Activated CD4-positive, alpha-beta T cell treated with anti-CD3 and anti-CD28 coated beads, Interleukin-2, amount 10 ng/mL, durations not matched to agents 24 days and 14 days (primary cell): ENCODE data around the gene PYDC1. TPM values are rescaled to one million over a fixed set of nuclear protein-coding genes. Genes with fewer than 3 reads are reported as not detected.
"Not testable (repeated sequence)": the region's sequence is repeated elsewhere in the genome, so short reads cannot be mapped to it uniquely, and the experiment has no call there.

Source experiments
- DNase-seq: peaks from one replicate; pipeline ENCODE4 v3.0.0; 2022
- H3K27ac Mint-ChIP-seq: one replicate; pipeline ENCODE4 v1.8.0; 2022; ENCODE audit warnings: mild to moderate bottlenecking, mixed read lengths
- H3K27me3 Mint-ChIP-seq: one replicate; pipeline ENCODE4 v1.8.0; 2022; ENCODE audit warnings: mixed read lengths
- H3K36me3 Mint-ChIP-seq: one replicate; pipeline ENCODE4 v1.8.0; 2022; ENCODE audit warnings: low read depth, mild to moderate bottlenecking, mixed read lengths
- H3K4me1 Mint-ChIP-seq: one replicate; pipeline ENCODE4 v1.8.0; 2021; ENCODE audit warnings: mixed read lengths
- H3K4me3 Mint-ChIP-seq: one replicate; pipeline ENCODE4 v1.8.0; 2022; ENCODE audit warnings: mild to moderate bottlenecking, moderate library complexity, mixed read lengths
- H3K9me3 Mint-ChIP-seq: one replicate; pipeline ENCODE4 v1.8.0; 2021; ENCODE audit warnings: mixed read lengths
- intact Hi-C: fragments of 100-400 bp; cut with micrococcal nuclease; formaldehyde crosslinking; loops from one replicate; pipeline ENCODE4 v1.15.1; 2023
- total RNA-seq: library from RNA; stranded (reverse); gene quantifications from 2 replicates; pipeline ENCODE4 v1.2.3, GENCODE V29; 2022

The PYDC1 gene
- total RNA-seq, 1 donor from 2014 or later, result not detected

DNA sequence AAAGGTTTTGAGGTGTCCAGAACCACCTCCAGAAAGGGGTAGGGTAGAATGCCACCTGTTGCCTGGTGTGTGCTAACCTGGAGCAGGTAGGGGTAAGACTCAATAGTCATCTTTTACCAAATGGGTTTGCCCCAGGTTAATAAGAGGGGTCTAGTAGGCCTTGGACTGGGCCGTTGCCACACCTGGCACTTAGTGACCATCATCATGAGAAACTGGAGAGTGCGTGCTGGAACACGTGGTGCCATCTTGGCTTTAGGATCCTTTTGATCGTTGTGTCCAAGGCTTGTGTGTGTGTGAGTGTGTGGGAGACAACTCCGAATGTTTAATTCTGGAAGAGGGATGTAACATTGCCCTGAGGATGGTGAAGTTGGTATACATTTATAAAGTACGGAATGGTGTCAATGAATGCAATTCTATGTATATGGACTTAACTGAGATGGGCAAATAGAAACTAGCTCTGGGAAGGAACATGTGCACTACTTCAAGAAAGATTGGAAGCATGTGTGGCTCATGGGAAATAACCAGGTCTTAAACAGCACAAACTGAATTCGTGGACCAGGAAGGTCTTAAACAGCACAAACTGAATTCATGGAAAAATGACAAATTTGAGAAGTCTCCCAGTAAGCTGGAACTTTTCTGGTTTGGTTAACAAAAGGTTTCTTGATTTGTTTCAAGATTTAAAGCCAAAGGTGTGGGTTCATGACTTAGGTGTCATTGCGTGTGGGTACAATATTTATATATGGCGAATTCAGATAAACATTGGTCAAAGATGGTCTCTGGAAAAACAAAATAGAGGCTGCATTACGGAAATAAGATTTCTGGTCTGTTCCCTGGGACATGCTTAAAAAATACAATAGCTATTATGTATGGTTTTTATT, 29.8 kb downstream of the PYDC1 start:
- intact Hi-C loops, result no loop called here
- Mint-ChIP-seq H3K27ac (peak overlapping the region; percentile 42), H3K4me1 (peaks cover 79% of the 10 kb centered on the region), H3K4me3 (peak overlapping the region; percentile 44), H3K36me3 (peaks cover 97% of the 10 kb centered on the region), H3K9me3 (no peaks in the 10 kb centered on the region), H3K27me3 (no peaks in the 10 kb centered on the region)
- DNase-seq, result no peak

DNA sequence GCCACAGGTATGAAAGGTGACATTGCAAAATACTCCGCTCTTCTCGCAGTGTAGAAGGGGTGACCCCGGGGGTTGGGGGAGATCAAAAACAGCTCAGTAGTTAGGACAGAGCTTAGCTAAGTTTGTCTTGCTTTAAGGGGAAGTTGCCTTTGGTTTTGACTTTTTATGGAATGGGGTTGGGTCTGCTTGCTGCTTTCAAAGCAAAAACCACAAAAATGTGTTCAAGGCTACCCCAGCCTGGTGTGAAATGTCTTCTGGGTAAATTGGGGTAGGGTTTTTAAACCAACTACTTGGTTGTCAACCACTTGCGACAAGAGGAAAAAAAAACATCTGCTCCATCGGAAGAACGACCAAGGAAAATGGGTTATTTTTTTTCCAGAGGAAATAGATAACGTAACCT, 30.8 kb downstream of the PYDC1 start:
- H3K4me3 Mint-ChIP-seq, result peak overlapping the region; percentile 23
- no peaks in the 10 kb centered on the region for H3K27me3 Mint-ChIP-seq
- peak overlapping the region; percentile 11 for H3K27ac Mint-ChIP-seq
- intact Hi-C loops, result no loop called here
- DNase-seq, result no peak
- H3K9me3 Mint-ChIP-seq, result no peaks in the 10 kb centered on the region
- H3K36me3 Mint-ChIP-seq, result peaks cover 98% of the 10 kb centered on the region
- H3K4me1 Mint-ChIP-seq, result peaks cover 80% of the 10 kb centered on the region

GRCh38 chr16:31185339-31185738, 31.6 kb downstream of the PYDC1 start:
- no peak for DNase-seq
- H3K4me1 Mint-ChIP-seq, result peaks cover 75% of the 10 kb centered on the region
- intact Hi-C loops, result no loop called here
- no peak overlapping the region for H3K27ac Mint-ChIP-seq
- H3K9me3 Mint-ChIP-seq, result no peaks in the 10 kb centered on the region
- H3K27me3 Mint-ChIP-seq, result no peaks in the 10 kb centered on the region
- peak overlapping the region; percentile 23 for H3K4me3 Mint-ChIP-seq
- H3K36me3 Mint-ChIP-seq, result peaks cover 97% of the 10 kb centered on the region

- H3K27ac Mint-ChIP-seq, result peak overlapping the region; percentile 68
- no peaks in the 10 kb centered on the region for H3K9me3 Mint-ChIP-seq
- peaks cover 95% of the 10 kb centered on the region for H3K36me3 Mint-ChIP-seq
- H3K4me3 Mint-ChIP-seq, result peak overlapping the region; percentile 23
- DNase-seq, result no peak
- H3K27me3 Mint-ChIP-seq, result peaks cover 1% of the 10 kb centered on the region
- intact Hi-C loops, result no loop called here
- H3K4me1 Mint-ChIP-seq, result peaks cover 71% of the 10 kb centered on the region
Observed at GRCh38 chr16:31184888-31185287, 32.0 kb downstream of the PYDC1 start.

- Mint-ChIP-seq H3K36me3 (peaks cover 86% of the 10 kb centered on the region), H3K4me3 (peak overlapping the region; percentile 100), H3K4me1 (peaks cover 69% of the 10 kb centered on the region), H3K27me3 (peaks cover 2% of the 10 kb centered on the region), H3K9me3 (no peaks in the 10 kb centered on the region), H3K27ac (peak overlapping the region; percentile 77)
- DNase-seq, result no peak
- intact Hi-C loops, result loop anchor here (2.0 kb wide), 1 partner anchor 19 kb away; the partner anchor contains the start of gene PYCARD
Observed at GRCh38 chr16:31183432-31184428, 33.2 kb downstream of the PYDC1 start.

- Mint-ChIP-seq H3K9me3 (no peaks in the 10 kb centered on the region), H3K27me3 (peaks cover 2% of the 10 kb centered on the region), H3K4me3 (peak overlapping the region; percentile 100), H3K36me3 (peaks cover 73% of the 10 kb centered on the region), H3K27ac (peak overlapping the region; percentile 77), H3K4me1 (peaks cover 70% of the 10 kb centered on the region)
- intact Hi-C loops, result loop anchor here (2.0 kb wide), 1 partner anchor 20 kb away; the partner anchor contains the start of gene PYCARD
- DNase-seq, result no peak
Observed at GRCh38 chr16:31182391-31182790, 34.5 kb downstream of the PYDC1 start.

- H3K9me3 Mint-ChIP-seq, result no peaks in the 10 kb centered on the region
- peaks cover 66% of the 10 kb centered on the region for H3K4me1 Mint-ChIP-seq
- intact Hi-C loops, result loop anchor here (1.0 to 2.0 kb wide), 3 partner anchors 84 to 149 kb away; partner anchors contain the start of gene VKORC1
- DNase-seq, result peak; percentile 82
- peaks cover 2% of the 10 kb centered on the region for H3K27me3 Mint-ChIP-seq
- peaks cover 63% of the 10 kb centered on the region for H3K36me3 Mint-ChIP-seq
- peak overlapping the region; percentile 98 for H3K27ac Mint-ChIP-seq
- H3K4me3 Mint-ChIP-seq, result peak overlapping the region; percentile 100
Observed at GRCh38 chr16:31181102-31181830, 35.7 kb downstream of the PYDC1 start.

- peak within 1 kb of the TSS; percentile 98 for H3K27ac Mint-ChIP-seq
- DNase-seq, result peak; percentile 97
- H3K36me3 Mint-ChIP-seq, result peaks cover 51% of the 10 kb centered on the region
- H3K9me3 Mint-ChIP-seq, result no peaks in the 10 kb centered on the region
- peak within 1 kb of the TSS; percentile 100 for H3K4me3 Mint-ChIP-seq
- H3K4me1 Mint-ChIP-seq, result peaks cover 53% of the 10 kb centered on the region
- H3K27me3 Mint-ChIP-seq, result peaks cover 2% of the 10 kb centered on the region
- intact Hi-C loops, result loop anchor here (1.0 to 2.0 kb wide), 11 partner anchors 21 to 693 kb away; partner anchors contain the start of genes ARMC5, KAT8, VKORC1 and ZNF267
Observed at GRCh38 chr16:31179747-31180459, 37.0 kb downstream of the PYDC1 start, which contains the start of gene FUS. Gene FUS, plus strand, starts transcription at chr16:31180139. Its CDS starts 76 bp downstream, at chr16:31180215.

DNA sequence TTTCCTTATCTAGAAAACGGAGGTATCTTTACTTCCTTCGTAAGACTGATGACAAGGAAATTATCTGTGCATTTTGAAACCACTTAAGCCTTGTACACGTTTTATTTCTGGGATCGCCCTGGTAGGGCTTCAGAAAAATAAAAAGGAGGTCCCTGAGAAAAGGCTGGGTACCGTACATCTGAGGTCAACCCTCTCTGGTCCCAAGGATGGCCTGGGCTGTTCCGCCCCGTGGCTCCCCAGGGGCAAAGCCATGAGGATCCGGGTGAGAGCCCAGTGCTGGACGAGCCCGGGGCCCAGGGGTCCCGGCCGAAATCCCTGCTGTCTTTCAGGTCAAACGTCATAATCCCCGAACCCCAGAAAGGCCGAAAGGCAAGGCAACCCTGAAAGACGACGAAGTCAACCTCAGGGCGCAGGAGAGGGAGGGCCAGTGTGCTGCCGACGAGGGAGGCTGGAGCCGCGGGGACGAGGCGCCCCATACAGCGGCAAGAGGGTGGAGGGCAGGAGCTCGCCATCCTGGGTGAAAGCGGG, 37.7 kb downstream of the PYDC1 start:
- Mint-ChIP-seq H3K4me1 (peaks cover 50% of the 10 kb centered on the region), H3K4me3 (peak overlapping the region; percentile 100), H3K36me3 (peaks cover 44% of the 10 kb centered on the region), H3K27me3 (peaks cover 2% of the 10 kb centered on the region), H3K27ac (peak overlapping the region; percentile 98), H3K9me3 (no peaks in the 10 kb centered on the region)
- intact Hi-C loops, result loop anchor here (1.0 to 2.0 kb wide), 7 partner anchors 20 to 694 kb away; partner anchors contain the start of genes KAT8, ZNF267, ZNF646 and ZNF668
- DNase-seq, result no peak

DNA sequence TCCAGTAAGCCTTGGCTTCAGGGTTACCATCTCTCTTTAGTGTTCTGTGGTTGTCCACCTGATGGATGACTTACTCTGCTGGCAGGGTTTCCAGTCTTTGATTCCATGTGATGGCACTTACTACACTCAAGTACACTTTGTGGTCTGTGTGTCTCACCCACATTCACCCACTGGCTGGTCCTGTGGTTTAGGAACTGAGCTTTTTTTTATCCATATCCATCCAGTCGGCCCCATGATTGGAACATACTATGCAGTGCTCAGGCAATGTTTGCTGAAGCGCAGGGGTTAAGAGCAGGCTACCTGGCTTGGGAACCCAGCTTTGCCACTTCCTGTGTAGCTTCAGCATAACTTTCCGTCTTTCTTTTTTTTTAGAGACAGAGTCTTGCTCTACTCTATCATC, 39.8 kb downstream of the PYDC1 start:
- no peaks in the 10 kb centered on the region for H3K9me3 Mint-ChIP-seq

DNA sequence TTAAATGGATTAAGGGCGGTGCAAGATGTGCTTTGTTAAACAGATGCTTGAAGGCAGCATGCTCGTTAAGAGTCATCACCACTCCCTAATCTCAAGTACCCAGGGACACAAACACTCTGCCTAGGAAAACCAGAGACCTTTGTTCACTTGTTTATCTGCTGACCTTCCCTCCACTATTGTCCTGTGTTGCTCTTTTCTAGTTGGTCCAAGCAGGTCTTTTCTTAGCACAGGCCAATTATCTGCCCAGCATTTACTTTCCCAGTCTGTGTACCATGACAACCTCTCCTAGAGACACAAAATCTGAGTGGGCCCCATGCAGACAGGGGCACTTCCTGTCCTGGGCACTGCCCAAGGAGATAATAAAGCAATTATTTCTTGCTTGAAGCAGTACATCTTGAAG, 46.9 kb downstream of the PYDC1 start:
- H3K9me3 Mint-ChIP-seq, H3K4me1 Mint-ChIP-seq, intact Hi-C loops, H3K4me3 Mint-ChIP-seq, H3K36me3 Mint-ChIP-seq, H3K27ac Mint-ChIP-seq, H3K27me3 Mint-ChIP-seq, DNase-seq: not testable (repeated sequence)

More for the DNA sequence above, 39.8 kb downstream of the PYDC1 start:
- peak overlapping the region; percentile 67 for H3K4me3 Mint-ChIP-seq
- intact Hi-C loops, result no loop called here
- peaks cover 24% of the 10 kb centered on the region for H3K36me3 Mint-ChIP-seq
- H3K4me1 Mint-ChIP-seq, result peaks cover 30% of the 10 kb centered on the region
- peak; percentile 86 for DNase-seq
- peak overlapping the region; percentile 83 for H3K27ac Mint-ChIP-seq
- peaks cover 2% of the 10 kb centered on the region for H3K27me3 Mint-ChIP-seq

GRCh38 chr16:31168848-31169247, 48.1 kb downstream of the PYDC1 start:
- intact Hi-C loops, result no loop called here
- H3K27me3 Mint-ChIP-seq, result no peaks in the 10 kb centered on the region
- H3K4me1 Mint-ChIP-seq, result peaks cover 2% of the 10 kb centered on the region
- no peak for DNase-seq
- H3K36me3 Mint-ChIP-seq, result no peaks in the 10 kb centered on the region
- H3K27ac Mint-ChIP-seq, result no peak overlapping the region
- no peak overlapping the region for H3K4me3 Mint-ChIP-seq
- H3K9me3 Mint-ChIP-seq, result no peaks in the 10 kb centered on the region
